GM23338 (cell line): ENCODE data around the gene TMEM117. TPM values are rescaled to one million over a fixed set of nuclear protein-coding genes. Genes with fewer than 3 reads are reported as not detected.

Source experiments
- ATAC-seq: fragments of 200-7000 bp; cut with Tn5 transposase; 3 replicates; pipeline ENCODE4 v1.9.1; 2020
- DNase-seq: peaks from one replicate; pipeline ENCODE4 v3.0.0-alpha.2; 2015; ENCODE audit warnings: low spot score
- H2AFZ ChIP-seq: fragments of 200-600 bp; sonication (generic); 2 replicates; pipeline ENCODE4 v1.8.0; 2016; ENCODE audit warnings: antibody characterized with exemption, mild to moderate bottlenecking, moderate library complexity
- H3F3A ChIP-seq: fragments of 200-600 bp; sonication (generic); replicated peaks from 2 replicates; pipeline ENCODE4 v1.8.0; 2017; ENCODE audit warnings: antibody characterized with exemption, mixed run types, low read depth
- H3K27ac ChIP-seq: fragments of 200-600 bp; sonication (generic); 2 replicates; pipeline ENCODE4 v1.6.1; 2016; ENCODE audit warnings: low read depth
- H3K27me3 ChIP-seq: fragments of 200-600 bp; sonication (generic); 2 replicates; pipeline ENCODE4 v1.8.0; 2016; ENCODE audit warnings: mild to moderate bottlenecking, mixed run types, moderate library complexity; ENCODE audit not compliant: insufficient read depth
- H3K36me3 ChIP-seq: fragments of 200-600 bp; sonication (generic); 2 replicates; pipeline ENCODE4 v1.8.0; 2016; ENCODE audit warnings: mild to moderate bottlenecking; ENCODE audit not compliant: insufficient read depth
- H3K4me1 ChIP-seq: fragments of 200-600 bp; sonication (generic); 2 replicates; pipeline ENCODE4 v1.8.0; 2016; ENCODE audit warnings: mild to moderate bottlenecking, moderate library complexity; ENCODE audit not compliant: insufficient read depth
- H3K4me2 ChIP-seq: fragments of 200-600 bp; sonication (generic); 2 replicates; pipeline ENCODE4 v1.7.1; 2017; ENCODE audit warnings: mixed run types
- H3K4me3 ChIP-seq: fragments of 200-600 bp; sonication (generic); 2 replicates; pipeline ENCODE4 v1.6.1; 2016; ENCODE audit warnings: mixed run types
- H3K79me2 ChIP-seq: fragments of 200-600 bp; sonication (generic); replicated peaks from 2 replicates; pipeline ENCODE4 v1.8.0; 2017; ENCODE audit warnings: mild to moderate bottlenecking; ENCODE audit not compliant: insufficient read depth
- H3K9me2 ChIP-seq: fragments of 200-600 bp; sonication (generic); 2 replicates; pipeline ENCODE4 v1.8.0; 2017; ENCODE audit not compliant: insufficient read depth
- H4K20me1 ChIP-seq: fragments of 200-600 bp; sonication (generic); replicated peaks from 2 replicates; pipeline ENCODE4 v1.8.0; 2017; ENCODE audit warnings: mild to moderate bottlenecking; ENCODE audit not compliant: insufficient read depth
- H3K27ac Mint-ChIP-seq: 2 replicates; pipeline ENCODE4 v1.8.0; 2020; ENCODE audit warnings: inconsistent platforms, mild to moderate bottlenecking, moderate library complexity, mixed read lengths
- H3K27me3 Mint-ChIP-seq: 3 replicates; pipeline ENCODE4 v1.8.0; 2022; ENCODE audit warnings: low read depth, mild to moderate bottlenecking, moderate library complexity, mixed read lengths, inconsistent platforms; ENCODE audit not compliant: insufficient read depth, poor library complexity
- H3K36me3 Mint-ChIP-seq: 3 replicates; pipeline ENCODE4 v1.8.0; 2021; ENCODE audit warnings: low read depth, mild to moderate bottlenecking, inconsistent platforms, moderate library complexity, mixed read lengths
- H3K4me1 Mint-ChIP-seq: 3 replicates; pipeline ENCODE4 v1.8.0; 2020; ENCODE audit warnings: mild to moderate bottlenecking, inconsistent platforms, mixed read lengths
- H3K4me3 Mint-ChIP-seq: 3 replicates; pipeline ENCODE4 v1.8.0; 2021; ENCODE audit warnings: moderate library complexity, mild to moderate bottlenecking, inconsistent platforms, mixed read lengths
- H3K9me3 Mint-ChIP-seq: 3 replicates; pipeline ENCODE4 v1.8.0; 2020; ENCODE audit warnings: moderate library complexity, mild to moderate bottlenecking, inconsistent platforms, mixed read lengths
- CREB1 ChIP-seq: fragments of 250-450 bp; sonication (Bioruptor Pico); IDR thresholded peaks from 2 replicates; pipeline ENCODE4 v1.5.0; 2020; ENCODE audit warnings: low read depth, mild to moderate bottlenecking, moderate library complexity
- CTCF ChIP-seq, 2 experiments: fragments of 200-600 bp in 1 of 2; sonication (generic) in 1 of 2; conservative IDR thresholded peaks; 2 replicates each; pipeline versions ENCODE4 v1.5.1 to v1.6.1; 2016 to 2017; ENCODE audit warnings: antibody characterized with exemption in 2 of 2, low read depth in 2 of 2, mild to moderate bottlenecking in 2 of 2, moderate library complexity in 1 of 2
- JUNB ChIP-seq: IDR thresholded peaks from one replicate; pipeline ENCODE4 v1.6.1; 2016; ENCODE audit warnings: antibody characterized with exemption; ENCODE audit not compliant: unreplicated experiment
- POLR2AphosphoS5 ChIP-seq: IDR thresholded peaks from 2 replicates; pipeline ENCODE4 v1.6.1; 2016; ENCODE audit warnings: antibody characterized with exemption, low read depth
- REST ChIP-seq: IDR thresholded peaks from one replicate; pipeline ENCODE4 v1.6.1; 2018; ENCODE audit warnings: antibody characterized with exemption; ENCODE audit not compliant: unreplicated experiment
- ZNF114 ChIP-seq: fragments of 250-450 bp; sonication (Bioruptor Pico); IDR thresholded peaks from 2 replicates; pipeline ENCODE4 v1.5.0; 2020; ENCODE audit warnings: mild to moderate bottlenecking, moderate library complexity
- ZNF462 ChIP-seq: fragments of 250-450 bp; sonication (Bioruptor Pico); IDR thresholded peaks from 2 replicates; pipeline ENCODE4 v1.5.0; 2020; ENCODE audit warnings: mild to moderate bottlenecking, moderate library complexity
- polyA plus RNA-seq: library from polyadenylated mRNA; unstranded; fragments of >200 nt; fragmentation: Nextera tagmentation; extraction: Ambion mirVana; gene quantifications from 2 replicates; pipeline ENCODE4 v1.2.1, GENCODE V29; 2016
- total RNA-seq: library from RNA; depleted of rRNA; stranded (reverse); fragments of >200 nt; shearing (Covaris generic); gene quantifications from 2 replicates; pipeline ENCODE4 v1.2.3, GENCODE V29; 2014

Gene TMEM117
- total and polyA plus RNA-seq, 2 experiments from 2014 or later, result 0.94 to 1.6 TPM

- TF ChIP-seq ZNF462 (CRISPR knock-in tag) (no peak), POLR2AphosphoS5 (no peak), CREB1 (CRISPR knock-in tag) (no peak), CTCF (conservative IDR thresholded peaks at IDR 0.05; ENCODE audit: low read depth in 2 of 2) (no peak)
Observed at GRCh38 chr12:43807386-43807785, 28.5 kb upstream of the TMEM117 start (continued).

GRCh38 chr12:43812057-43812456, 23.8 kb upstream of the TMEM117 start:
- Mint-ChIP-seq H3K9me3 (no peaks in the 10 kb centered on the region), H3K36me3 (no peaks in the 10 kb centered on the region), H3K27me3 (no peaks in the 10 kb centered on the region), H3K4me3 (no peak overlapping the region), H3K27ac (no peak overlapping the region), H3K4me1 (peaks cover 3% of the 10 kb centered on the region; the same call in 1 of the 3 replicates)
- no peaks in the 10 kb centered on the region for H3K9me2 ChIP-seq
- H3K4me3 ChIP-seq, result no peak overlapping the region
- H3K4me1 ChIP-seq, result no peaks in the 10 kb centered on the region
- no peaks in the 10 kb centered on the region for H3K27me3 ChIP-seq
- H4K20me1 ChIP-seq, result no peaks in the 10 kb centered on the region
- no peak for ATAC-seq
- H3K27ac ChIP-seq, result no peak overlapping the region
- DNase-seq, result no peak
- no peaks in the 10 kb centered on the region for H3K79me2 ChIP-seq
- no peaks in the 10 kb centered on the region for H3K36me3 ChIP-seq
- H2AFZ ChIP-seq, result peak overlapping the region; percentile 2; the same call in 1 of the 2 replicates
- H3F3A ChIP-seq, result no peaks in the 10 kb centered on the region
- H3K4me2 ChIP-seq, result no peak overlapping the region
- TF ChIP-seq JUNB (no peak), ZNF114 (CRISPR knock-in tag) (no peak), REST (no peak)
